ENCODE data around the gene PLXNB3. TPM values are rescaled to one million over a fixed set of nuclear protein-coding genes. Genes with fewer than 3 reads are reported as not detected.

The PLXNB3 gene
- total RNA-seq, 2 donors from 2014 or later: 40.8 to 52.2 TPM

- Histone ChIP-seq H3K27me3 (replicated peaks; ENCODE audit: insufficient read depth) (no peaks in the 10 kb centered on the region), H3K27ac (peak overlapping the region; percentile 83 to 90), H3K4me1 (ENCODE audit: control insufficient read depth in 1 of 2, low read depth in 2 of 2) (peaks cover 20 to 52% of the 10 kb centered on the region in 2 donors), H3K9me3 (no peaks in the 10 kb centered on the region), H3K36me3 (peaks cover 3% of the 10 kb centered on the region), H3K4me3 (peak overlapping the region; percentile 80)
- DNase-seq (ENCODE audit: low spot score) (no peak), ATAC-seq (ENCODE audit: insufficient number of reproducible peaks, low FRiP score, low read depth) (no peak)
- no peak for TF ChIP-seq CTCF (IDR thresholded peaks at IDR 0.05)
These were observed 38.2 kb upstream of the PLXNB3 start for GRCh38 chrX:153725832-153726285.

GRCh38 chrX:153726286-153727122 lies 37.5 kb upstream of the PLXNB3 start:
- peaks cover 20 to 52% of the 10 kb centered on the region in 2 donors for H3K4me1 ChIP-seq (ENCODE audit: control insufficient read depth in 1 of 2, low read depth in 2 of 2)
- ATAC-seq (ENCODE audit: insufficient number of reproducible peaks, low FRiP score, low read depth): no peak
- peak overlapping the region; percentile 80 for H3K4me3 ChIP-seq
- H3K36me3 ChIP-seq: peaks cover 3% of the 10 kb centered on the region
- H3K9me3 ChIP-seq: no peaks in the 10 kb centered on the region
- DNase-seq (ENCODE audit: low spot score): no peak
- peak overlapping the region; percentile 83 to 90 for H3K27ac ChIP-seq
- no peaks in the 10 kb centered on the region for H3K27me3 ChIP-seq (replicated peaks; ENCODE audit: insufficient read depth)
- no peak for TF ChIP-seq CTCF (IDR thresholded peaks at IDR 0.05)

- DNase-seq (ENCODE audit: low spot score) (no peak), ATAC-seq (ENCODE audit: insufficient number of reproducible peaks, low FRiP score, low read depth) (no peak)
- Histone ChIP-seq H3K36me3 (peaks cover 3% of the 10 kb centered on the region), H3K9me3 (no peaks in the 10 kb centered on the region), H3K27ac (peak overlapping the region; percentile 83 to 90), H3K27me3 (replicated peaks; ENCODE audit: insufficient read depth) (no peaks in the 10 kb centered on the region), H3K4me1 (ENCODE audit: control insufficient read depth in 1 of 2, low read depth in 2 of 2) (peaks cover 20 to 49% of the 10 kb centered on the region in 2 donors), H3K4me3 (peak overlapping the region; percentile 80)
- TF ChIP-seq CTCF (IDR thresholded peaks at IDR 0.05): no peak
These were observed 36.7 kb upstream of the PLXNB3 start for GRCh38 chrX:153727123-153727931.

- ATAC-seq (ENCODE audit: insufficient number of reproducible peaks, low FRiP score, low read depth) (no peak), DNase-seq (ENCODE audit: low spot score) (no peak)
- Histone ChIP-seq H3K4me1 (ENCODE audit: control insufficient read depth in 1 of 2, low read depth in 2 of 2) (peaks cover 17 to 42% of the 10 kb centered on the region in 2 donors), H3K9me3 (no peaks in the 10 kb centered on the region), H3K36me3 (peaks cover 3% of the 10 kb centered on the region), H3K27me3 (replicated peaks; ENCODE audit: insufficient read depth) (no peaks in the 10 kb centered on the region), H3K4me3 (no peak overlapping the region), H3K27ac (no peak overlapping the region)
- no peak for TF ChIP-seq CTCF (IDR thresholded peaks at IDR 0.05)
These were observed 36.0 kb upstream of the PLXNB3 start for GRCh38 chrX:153728095-153728494.
